Smooth muscle cell (in vitro differentiated cells): Measurements from ENCODE around the gene TMEM250. TPM values are rescaled to one million over a fixed set of nuclear protein-coding genes. Genes with fewer than 3 reads are reported as not detected.

Experiments used
- DNase-seq: peaks from one replicate; lab custom pipeline; 2025; ENCODE audit not compliant: unreplicated experiment; lab: John Stamatoyannopoulos, UW
- H2AFZ ChIP-seq: fragments of 200-600 bp; sonication (generic); 2 replicates; pipeline ENCODE4 v1.6.0; 2016; ENCODE audit warnings: antibody characterized with exemption, low read depth, mild to moderate bottlenecking
- H3F3A ChIP-seq: fragments of 200-600 bp; sonication (generic); 2 replicates; pipeline ENCODE4 v1.6.0; 2017; ENCODE audit warnings: antibody characterized with exemption, low read depth
- H3K27ac ChIP-seq: fragments of 200-600 bp; sonication (generic); 2 replicates; pipeline ENCODE4 v1.5.1; 2016; ENCODE audit warnings: low read depth, mild to moderate bottlenecking
- H3K27me3 ChIP-seq: fragments of 200-600 bp; sonication (generic); 2 replicates; pipeline ENCODE4 v1.6.1; 2016; ENCODE audit warnings: low read depth, mild to moderate bottlenecking
- H3K36me3 ChIP-seq: fragments of 200-600 bp; sonication (generic); 2 replicates; pipeline ENCODE4 v1.5.1; 2016; ENCODE audit warnings: low read depth
- H3K4me1 ChIP-seq: fragments of 200-600 bp; sonication (generic); 2 replicates; pipeline ENCODE4 v1.5.1; 2016; ENCODE audit warnings: low read depth
- H3K4me2 ChIP-seq: fragments of 200-600 bp; sonication (generic); 2 replicates; pipeline ENCODE4 v1.6.0; 2016; ENCODE audit warnings: mild to moderate bottlenecking
- H3K4me3 ChIP-seq: fragments of 200-600 bp; sonication (generic); 2 replicates; pipeline ENCODE4 v1.5.1; 2016; ENCODE audit warnings: mild to moderate bottlenecking
- H3K79me2 ChIP-seq: fragments of 200-600 bp; sonication (generic); 2 replicates; pipeline ENCODE4 v1.6.0; 2016; ENCODE audit warnings: low read depth, mild to moderate bottlenecking
- H3K9ac ChIP-seq: fragments of 200-600 bp; sonication (generic); 2 replicates; pipeline ENCODE4 v1.6.0; 2016; ENCODE audit warnings: low read depth
- H3K9me3 ChIP-seq: fragments of 200-600 bp; sonication (generic); replicated peaks from 2 replicates; pipeline ENCODE4 v1.5.1; 2016; ENCODE audit warnings: low read depth
- H4K20me1 ChIP-seq: fragments of 200-600 bp; sonication (generic); 2 replicates; pipeline ENCODE4 v1.6.0; 2016; ENCODE audit warnings: low read depth
- WGBS: methylation state at CpG from one replicate; pipeline ENCODE4 v1.1.7; 2016; ENCODE audit warnings: low lambda C conversion rate; 5-methylcytosine and 5-hydroxymethylcytosine counted together
- polyA plus RNA-seq: library from polyadenylated mRNA; unstranded; fragments of >200 nt; fragmentation: Nextera tagmentation; extraction: Ambion mirVana; gene quantifications from 2 replicates; pipeline ENCODE4 v1.2.1, GENCODE V29; 2016
- total RNA-seq: library from RNA; depleted of rRNA; stranded (reverse); fragments of >200 nt; gene quantifications from 2 replicates; pipeline ENCODE4 v1.2.3, GENCODE V29; 2014
- TF ChIP-seq, protein P1 (sequence below): fragments of 200-600 bp; sonication (generic); IDR thresholded peaks from 2 replicates; pipeline ENCODE4 v1.5.1; 2017; ENCODE audit warnings: borderline replicate concordance, mild to moderate bottlenecking, antibody characterized with exemption; ENCODE audit not compliant: insufficient read depth, poor library complexity, severe bottlenecking

TMEM250 gene
- total and polyA plus RNA-seq, 2 experiments from 2014 or later = 26.7 to 38.2 TPM

DNA sequence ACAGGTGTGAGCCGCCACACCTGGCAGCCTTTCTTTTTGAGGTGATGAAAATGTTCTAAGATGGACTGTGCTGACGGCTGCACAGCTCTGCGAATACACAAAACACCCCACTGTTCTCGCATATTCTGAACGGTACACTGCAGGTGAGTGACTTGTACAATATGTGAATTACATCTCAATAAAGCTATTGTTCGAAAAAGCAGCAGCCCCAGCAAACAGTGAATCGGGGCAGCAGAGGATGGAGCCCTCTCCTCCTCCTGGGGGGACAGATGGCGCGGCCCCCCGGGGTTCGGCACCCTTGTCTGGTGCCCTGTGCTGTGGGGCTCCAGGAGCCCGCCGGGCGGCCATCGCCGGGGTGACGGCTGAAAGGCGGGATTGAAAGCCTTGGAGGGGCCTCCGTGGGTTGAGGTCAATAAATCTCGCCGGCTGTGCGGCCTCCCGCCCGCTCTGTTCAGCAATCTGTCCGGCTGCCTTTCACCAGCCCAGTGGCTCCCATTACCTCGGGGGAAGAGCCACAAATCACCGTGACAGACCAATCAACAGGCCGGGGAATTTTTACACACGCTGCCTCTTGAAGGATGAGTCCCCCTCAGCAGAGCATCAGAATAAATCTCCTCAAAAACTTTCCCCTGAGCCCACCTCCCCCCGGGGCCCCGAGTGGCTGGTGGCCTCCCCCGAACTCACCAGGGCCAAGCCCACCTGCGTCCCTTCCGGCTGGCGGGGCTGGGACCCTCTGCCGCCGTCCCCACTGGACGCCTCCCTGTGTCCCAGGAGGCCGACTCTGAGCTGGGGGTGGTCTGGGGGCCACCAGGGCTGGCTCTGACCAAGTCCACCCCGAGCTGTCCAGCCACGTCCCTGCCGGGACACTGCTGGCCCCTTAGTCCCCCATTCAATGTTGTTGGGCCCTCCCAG is 37.8 kb upstream of the TMEM250 start:
- Histone ChIP-seq H3K9me3 (no peaks in the 10 kb centered on the region), H3K4me1 (peaks cover 6% of the 10 kb centered on the region), H3K4me2 (no peak overlapping the region), H3K27me3 (no peaks in the 10 kb centered on the region), H3K27ac (no peak overlapping the region), H3F3A (no peaks in the 10 kb centered on the region), H3K36me3 (no peaks in the 10 kb centered on the region), H3K9ac (no peak overlapping the region), H3K79me2 (no peaks in the 10 kb centered on the region), H3K4me3 (no peak overlapping the region), H4K20me1 (no peaks in the 10 kb centered on the region), H2AFZ (no peak overlapping the region)
- no peak for DNase-seq
- TF ChIP-seq, protein P1, sequence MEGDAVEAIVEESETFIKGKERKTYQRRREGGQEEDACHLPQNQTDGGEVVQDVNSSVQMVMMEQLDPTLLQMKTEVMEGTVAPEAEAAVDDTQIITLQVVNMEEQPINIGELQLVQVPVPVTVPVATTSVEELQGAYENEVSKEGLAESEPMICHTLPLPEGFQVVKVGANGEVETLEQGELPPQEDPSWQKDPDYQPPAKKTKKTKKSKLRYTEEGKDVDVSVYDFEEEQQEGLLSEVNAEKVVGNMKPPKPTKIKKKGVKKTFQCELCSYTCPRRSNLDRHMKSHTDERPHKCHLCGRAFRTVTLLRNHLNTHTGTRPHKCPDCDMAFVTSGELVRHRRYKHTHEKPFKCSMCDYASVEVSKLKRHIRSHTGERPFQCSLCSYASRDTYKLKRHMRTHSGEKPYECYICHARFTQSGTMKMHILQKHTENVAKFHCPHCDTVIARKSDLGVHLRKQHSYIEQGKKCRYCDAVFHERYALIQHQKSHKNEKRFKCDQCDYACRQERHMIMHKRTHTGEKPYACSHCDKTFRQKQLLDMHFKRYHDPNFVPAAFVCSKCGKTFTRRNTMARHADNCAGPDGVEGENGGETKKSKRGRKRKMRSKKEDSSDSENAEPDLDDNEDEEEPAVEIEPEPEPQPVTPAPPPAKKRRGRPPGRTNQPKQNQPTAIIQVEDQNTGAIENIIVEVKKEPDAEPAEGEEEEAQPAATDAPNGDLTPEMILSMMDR = no peak
- 81% methylated on average over 40 of the region's 42 CpGs for WGBS

- no peak for DNase-seq
- Histone ChIP-seq H3K4me1 (peaks cover 5% of the 10 kb centered on the region), H3F3A (no peaks in the 10 kb centered on the region), H3K27ac (no peak overlapping the region), H3K27me3 (no peaks in the 10 kb centered on the region), H3K79me2 (no peaks in the 10 kb centered on the region), H3K4me3 (no peak overlapping the region), H4K20me1 (no peaks in the 10 kb centered on the region), H3K36me3 (no peaks in the 10 kb centered on the region), H3K9ac (no peak overlapping the region), H2AFZ (no peak overlapping the region), H3K9me3 (no peaks in the 10 kb centered on the region), H3K4me2 (no peak overlapping the region)
- TF ChIP-seq, protein P1 = no peak
- WGBS = 92% methylated on average over 17 of the region's 17 CpGs
Measured at GRCh38 chr9:136155576-136155975, 36.9 kb upstream of the TMEM250 start.

- H2AFZ ChIP-seq = no peak overlapping the region
- no peaks in the 10 kb centered on the region for H3K36me3 ChIP-seq
- no peaks in the 10 kb centered on the region for H3K9me3 ChIP-seq
- TF ChIP-seq, protein P1 = no peak
- H3K9ac ChIP-seq = no peak overlapping the region
- H3K4me1 ChIP-seq = no peaks in the 10 kb centered on the region
- no peak overlapping the region for H3K4me3 ChIP-seq
- no peaks in the 10 kb centered on the region for H3F3A ChIP-seq
- no peak for DNase-seq
- H3K79me2 ChIP-seq = no peaks in the 10 kb centered on the region
- WGBS = 96% methylated on average over 14 of the region's 14 CpGs
- no peaks in the 10 kb centered on the region for H4K20me1 ChIP-seq
- no peak overlapping the region for H3K4me2 ChIP-seq
- no peaks in the 10 kb centered on the region for H3K27me3 ChIP-seq
- no peak overlapping the region for H3K27ac ChIP-seq
Measured at GRCh38 chr9:136154943-136155342, 36.3 kb upstream of the TMEM250 start.
